Stimulated activated CD4-positive, alpha-beta T cell treated with anti-CD3 and anti-CD28 coated beads, Interleukin-15, amount 100 ng/mL, for 24 hours (primary cell): ENCODE measurements around the gene RGN.
A peak's percentile ranks its signal among the peaks of the same experiment; 100 is the strongest.
"Not testable (repeated sequence)": the region's sequence is repeated elsewhere in the genome, so short reads cannot be mapped to it uniquely, and the experiment has no call there.

Experiments
- DNase-seq: peaks from one replicate; pipeline ENCODE4 v3.0.0-alpha.2; 2020

Gene RGN

GRCh38 chrX:47124466-47124865 lies 46.2 kb downstream of the RGN start:
- not testable (repeated sequence) for DNase-seq

GRCh38 chrX:47129157-47129898 lies 51.1 kb downstream of the RGN start:
- DNase-seq = peak; percentile 88

GRCh38 chrX:47129899-47130358 lies 51.7 kb downstream of the RGN start:
- DNase-seq = no peak

GRCh38 chrX:47133493-47133892 lies 55.2 kb downstream of the RGN start:
- DNase-seq = no peak

DNA sequence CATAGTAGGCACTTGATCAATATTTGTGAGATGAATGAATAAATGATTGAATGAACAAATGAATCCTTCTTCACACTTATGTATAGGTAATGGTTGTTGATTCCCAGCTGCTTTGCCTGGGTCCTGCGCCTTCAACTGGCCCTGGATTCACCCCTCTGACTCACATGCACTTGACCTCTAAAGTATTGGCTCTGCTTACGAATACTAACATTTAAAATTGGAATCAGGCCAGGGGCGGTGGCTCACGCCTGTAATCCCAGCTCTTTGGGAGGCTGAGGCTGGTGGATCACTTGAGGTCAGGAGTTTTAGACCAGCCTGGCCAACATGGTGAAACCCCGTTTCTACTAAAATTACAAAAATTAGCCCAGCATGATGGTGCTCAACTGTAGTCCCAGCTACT lies 57.4 kb downstream of the RGN start:
- not testable (repeated sequence) for DNase-seq

DNA sequence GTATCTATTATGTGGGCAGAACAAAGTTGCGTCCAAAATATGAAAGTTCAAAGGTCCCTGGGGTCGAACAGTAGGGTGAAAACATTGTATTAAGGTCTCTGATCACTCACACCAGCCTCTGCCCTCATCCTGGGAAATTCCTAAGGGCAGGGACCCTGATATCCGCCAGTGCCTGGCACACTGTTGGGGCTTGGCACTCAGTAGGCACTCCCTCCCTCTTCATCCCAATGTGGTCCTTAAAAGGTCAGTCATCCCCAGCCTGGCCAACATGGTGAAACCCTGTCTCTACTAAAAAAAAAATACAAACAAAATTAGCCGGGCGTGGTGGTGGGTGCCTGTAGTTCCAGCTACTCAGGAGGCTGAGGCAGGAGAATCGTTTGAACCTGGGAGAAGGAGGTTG lies 59.9 kb downstream of the RGN start:
- no peak for DNase-seq
